ENCODE results near the gene LIG3.

DNA sequence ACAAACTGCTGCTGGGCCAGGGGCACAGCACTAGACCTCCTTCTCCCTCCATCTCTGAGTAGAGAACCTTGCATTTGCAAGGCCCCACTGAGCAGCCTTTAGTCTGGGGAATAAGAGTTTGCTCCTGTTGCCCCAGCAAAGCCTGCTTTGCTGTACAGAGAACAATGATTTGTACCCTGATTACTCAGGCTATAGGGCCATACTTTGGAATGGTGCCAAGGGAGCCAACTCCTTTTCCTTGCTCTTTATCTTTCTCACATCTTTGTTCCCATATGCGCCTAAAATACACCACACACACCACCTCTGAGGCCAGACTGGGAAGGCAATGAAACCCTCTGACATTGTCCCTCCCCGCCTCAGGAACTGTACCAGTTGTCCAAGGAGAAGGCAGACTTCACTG is 21.2 kb downstream of the LIG3 start:
- TF ChIP-seq POLR2A (IDR thresholded peaks at IDR 0.05), result no peak
- TF ChIP-seq, protein P1, sequence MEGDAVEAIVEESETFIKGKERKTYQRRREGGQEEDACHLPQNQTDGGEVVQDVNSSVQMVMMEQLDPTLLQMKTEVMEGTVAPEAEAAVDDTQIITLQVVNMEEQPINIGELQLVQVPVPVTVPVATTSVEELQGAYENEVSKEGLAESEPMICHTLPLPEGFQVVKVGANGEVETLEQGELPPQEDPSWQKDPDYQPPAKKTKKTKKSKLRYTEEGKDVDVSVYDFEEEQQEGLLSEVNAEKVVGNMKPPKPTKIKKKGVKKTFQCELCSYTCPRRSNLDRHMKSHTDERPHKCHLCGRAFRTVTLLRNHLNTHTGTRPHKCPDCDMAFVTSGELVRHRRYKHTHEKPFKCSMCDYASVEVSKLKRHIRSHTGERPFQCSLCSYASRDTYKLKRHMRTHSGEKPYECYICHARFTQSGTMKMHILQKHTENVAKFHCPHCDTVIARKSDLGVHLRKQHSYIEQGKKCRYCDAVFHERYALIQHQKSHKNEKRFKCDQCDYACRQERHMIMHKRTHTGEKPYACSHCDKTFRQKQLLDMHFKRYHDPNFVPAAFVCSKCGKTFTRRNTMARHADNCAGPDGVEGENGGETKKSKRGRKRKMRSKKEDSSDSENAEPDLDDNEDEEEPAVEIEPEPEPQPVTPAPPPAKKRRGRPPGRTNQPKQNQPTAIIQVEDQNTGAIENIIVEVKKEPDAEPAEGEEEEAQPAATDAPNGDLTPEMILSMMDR (IDR thresholded peaks at IDR 0.05), result no peak
- no peak for TF ChIP-seq POLR2AphosphoS5 (IDR thresholded peaks at IDR 0.05)
